Stomach (tissue), 4 donors: ENCODE data around the gene PNMA8B.

Source experiments
- EP300 ChIP-seq: sonication (generic); formaldehyde crosslinking; IDR thresholded peaks from one replicate; pipeline ENCODE4 v1.6.1; 2017; ENCODE audit warnings: antibody characterized with exemption
- POLR2A ChIP-seq, 4 donors: fragments of 450-650 bp; IDR thresholded peaks; one replicate each; pipeline ENCODE4 v1.6.1; 2016; ENCODE audit warnings: antibody characterized with exemption in 4 of 4, control low read depth in 2 of 4, mild to moderate bottlenecking in 1 of 4, moderate library complexity in 1 of 4
- POLR2AphosphoS5 ChIP-seq, 3 donors: sonication (generic); formaldehyde crosslinking; IDR thresholded peaks; one replicate each; pipeline ENCODE4 v1.6.1; 2016; ENCODE audit warnings: antibody characterized with exemption in 3 of 3
- TF ChIP-seq, protein P1 (sequence below), 7 experiments: fragments of 450-650 bp in 4 of 7; fragments of 200-600 bp in 3 of 7; sonication (generic) in 3 of 7; IDR thresholded peaks; one replicate each; pipeline ENCODE4 v1.5.1; 2016 to 2019; ENCODE audit warnings: antibody characterized with exemption in 7 of 7, control low read depth in 2 of 7, mild to moderate bottlenecking in 1 of 7

GRCh38 chr19:46494146-46494940 is 1.3 kb downstream of the PNMA8B start:
- TF ChIP-seq, protein P1, sequence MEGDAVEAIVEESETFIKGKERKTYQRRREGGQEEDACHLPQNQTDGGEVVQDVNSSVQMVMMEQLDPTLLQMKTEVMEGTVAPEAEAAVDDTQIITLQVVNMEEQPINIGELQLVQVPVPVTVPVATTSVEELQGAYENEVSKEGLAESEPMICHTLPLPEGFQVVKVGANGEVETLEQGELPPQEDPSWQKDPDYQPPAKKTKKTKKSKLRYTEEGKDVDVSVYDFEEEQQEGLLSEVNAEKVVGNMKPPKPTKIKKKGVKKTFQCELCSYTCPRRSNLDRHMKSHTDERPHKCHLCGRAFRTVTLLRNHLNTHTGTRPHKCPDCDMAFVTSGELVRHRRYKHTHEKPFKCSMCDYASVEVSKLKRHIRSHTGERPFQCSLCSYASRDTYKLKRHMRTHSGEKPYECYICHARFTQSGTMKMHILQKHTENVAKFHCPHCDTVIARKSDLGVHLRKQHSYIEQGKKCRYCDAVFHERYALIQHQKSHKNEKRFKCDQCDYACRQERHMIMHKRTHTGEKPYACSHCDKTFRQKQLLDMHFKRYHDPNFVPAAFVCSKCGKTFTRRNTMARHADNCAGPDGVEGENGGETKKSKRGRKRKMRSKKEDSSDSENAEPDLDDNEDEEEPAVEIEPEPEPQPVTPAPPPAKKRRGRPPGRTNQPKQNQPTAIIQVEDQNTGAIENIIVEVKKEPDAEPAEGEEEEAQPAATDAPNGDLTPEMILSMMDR (IDR thresholded peaks at IDR 0.05) = no peak
- no peak for TF ChIP-seq POLR2A (IDR thresholded peaks at IDR 0.05)
- no peak for TF ChIP-seq POLR2AphosphoS5 (IDR thresholded peaks at IDR 0.05)
- no peak for TF ChIP-seq EP300
